H1 (cell line): Measurements from ENCODE around the gene TMEM39A.

Source experiments
- BRCA1 ChIP-seq: IDR thresholded peaks from 2 replicates; pipeline ENCODE4 v1.6.1; 2012; ENCODE audit warnings: low read depth, low read length, improper control_type of control experiment
- POLR2A ChIP-seq, 2 experiments: IDR thresholded peaks; 1 replicate in 1 of 2; 2 replicates in 1 of 2; pipeline ENCODE4 v1.6.1; 2011; ENCODE audit warnings: low read depth in 2 of 2, low read length in 2 of 2, mild to moderate bottlenecking in 2 of 2; ENCODE audit errors: control extremely low read depth in 1 of 2
- POLR2AphosphoS5 ChIP-seq: IDR thresholded peaks from 2 replicates; pipeline ENCODE4 v1.6.1; 2011; ENCODE audit warnings: low read depth, low read length
- RAD21 ChIP-seq, 2 experiments: IDR thresholded peaks in 1 of 2; conservative IDR thresholded peaks in 1 of 2; 2 replicates each; pipeline ENCODE4 v1.6.1; 2011; ENCODE audit warnings: low read depth in 2 of 2, low read length in 2 of 2, improper control_type of control experiment in 1 of 2, inconsistent platforms in 1 of 2, mild to moderate bottlenecking in 1 of 2, moderate library complexity in 1 of 2
- SIRT6 ChIP-seq: IDR thresholded peaks from one replicate; pipeline ENCODE4 v1.7.1; 2012; ENCODE audit warnings: low read length, inconsistent platforms
- ZNF274 ChIP-seq: IDR thresholded peaks from 2 replicates; pipeline ENCODE4 v1.7.0; 2012; ENCODE audit warnings: low read length, borderline replicate concordance; ENCODE audit errors: extremely low read depth
- TF ChIP-seq, protein P1 (sequence below): IDR thresholded peaks from 2 replicates; pipeline ENCODE4 v1.6.1; 2012; ENCODE audit warnings: inconsistent platforms
- TF ChIP-seq, protein P2 (sequence below), 3 experiments: IDR thresholded peaks; 1 replicate in 2 of 3; 2 replicates in 1 of 3; pipeline versions ENCODE4 v1.5.1 to v1.6.1; 2011; ENCODE audit warnings: low read length in 3 of 3, mild to moderate bottlenecking in 3 of 3, inconsistent platforms in 2 of 3, low read depth in 1 of 3, moderate library complexity in 1 of 3; ENCODE audit not compliant: insufficient read depth in 1 of 3; ENCODE audit errors: control extremely low read depth in 1 of 3

DNA sequence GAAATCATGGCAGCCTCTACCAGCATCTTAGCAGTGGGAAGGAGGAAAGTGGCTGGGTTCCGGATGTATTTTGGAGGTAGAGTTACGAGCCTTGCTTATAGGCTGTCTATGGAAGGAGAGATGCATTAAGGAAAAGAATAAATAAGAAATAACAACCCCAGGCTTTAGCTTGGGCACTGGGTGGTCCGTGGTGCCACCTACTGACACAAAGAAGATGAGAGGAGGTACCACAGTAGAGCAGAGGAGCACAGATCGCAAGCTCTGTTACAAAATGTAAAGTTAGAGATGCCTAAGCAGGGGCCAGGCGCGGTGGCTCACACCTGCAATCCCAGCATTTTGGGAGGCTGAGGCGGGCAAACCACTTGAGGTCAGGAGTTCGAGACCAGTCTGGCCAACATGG is 74.8 kb downstream of the TMEM39A start:
- no peak for TF ChIP-seq POLR2AphosphoS5
- TF ChIP-seq BRCA1: no peak
- TF ChIP-seq, protein P1, sequence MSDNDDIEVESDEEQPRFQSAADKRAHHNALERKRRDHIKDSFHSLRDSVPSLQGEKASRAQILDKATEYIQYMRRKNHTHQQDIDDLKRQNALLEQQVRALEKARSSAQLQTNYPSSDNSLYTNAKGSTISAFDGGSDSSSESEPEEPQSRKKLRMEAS: no peak
- TF ChIP-seq, protein P2, sequence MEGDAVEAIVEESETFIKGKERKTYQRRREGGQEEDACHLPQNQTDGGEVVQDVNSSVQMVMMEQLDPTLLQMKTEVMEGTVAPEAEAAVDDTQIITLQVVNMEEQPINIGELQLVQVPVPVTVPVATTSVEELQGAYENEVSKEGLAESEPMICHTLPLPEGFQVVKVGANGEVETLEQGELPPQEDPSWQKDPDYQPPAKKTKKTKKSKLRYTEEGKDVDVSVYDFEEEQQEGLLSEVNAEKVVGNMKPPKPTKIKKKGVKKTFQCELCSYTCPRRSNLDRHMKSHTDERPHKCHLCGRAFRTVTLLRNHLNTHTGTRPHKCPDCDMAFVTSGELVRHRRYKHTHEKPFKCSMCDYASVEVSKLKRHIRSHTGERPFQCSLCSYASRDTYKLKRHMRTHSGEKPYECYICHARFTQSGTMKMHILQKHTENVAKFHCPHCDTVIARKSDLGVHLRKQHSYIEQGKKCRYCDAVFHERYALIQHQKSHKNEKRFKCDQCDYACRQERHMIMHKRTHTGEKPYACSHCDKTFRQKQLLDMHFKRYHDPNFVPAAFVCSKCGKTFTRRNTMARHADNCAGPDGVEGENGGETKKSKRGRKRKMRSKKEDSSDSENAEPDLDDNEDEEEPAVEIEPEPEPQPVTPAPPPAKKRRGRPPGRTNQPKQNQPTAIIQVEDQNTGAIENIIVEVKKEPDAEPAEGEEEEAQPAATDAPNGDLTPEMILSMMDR (IDR thresholded peaks at IDR 0.05; ENCODE audit: control extremely low read depth in 1 of 3, insufficient read depth in 1 of 3, low read depth in 1 of 3, low read length in 3 of 3): peak; percentile 19 to 37 (median 30)
- TF ChIP-seq SIRT6: no peak
- TF ChIP-seq ZNF274: no peak
- no peak for TF ChIP-seq POLR2A (IDR thresholded peaks at IDR 0.05; ENCODE audit: control extremely low read depth in 1 of 2, low read depth in 2 of 2, low read length in 2 of 2)
- TF ChIP-seq RAD21 (IDR thresholded peaks at IDR 0.05 in 1 of 2, conservative IDR thresholded peaks at IDR 0.05 in 1 of 2; ENCODE audit: low read depth in 2 of 2, low read length in 2 of 2): peak; percentile 66 to 69
